ENCODE measurements around the gene FBXW8.

The FBXW8 gene

DNA sequence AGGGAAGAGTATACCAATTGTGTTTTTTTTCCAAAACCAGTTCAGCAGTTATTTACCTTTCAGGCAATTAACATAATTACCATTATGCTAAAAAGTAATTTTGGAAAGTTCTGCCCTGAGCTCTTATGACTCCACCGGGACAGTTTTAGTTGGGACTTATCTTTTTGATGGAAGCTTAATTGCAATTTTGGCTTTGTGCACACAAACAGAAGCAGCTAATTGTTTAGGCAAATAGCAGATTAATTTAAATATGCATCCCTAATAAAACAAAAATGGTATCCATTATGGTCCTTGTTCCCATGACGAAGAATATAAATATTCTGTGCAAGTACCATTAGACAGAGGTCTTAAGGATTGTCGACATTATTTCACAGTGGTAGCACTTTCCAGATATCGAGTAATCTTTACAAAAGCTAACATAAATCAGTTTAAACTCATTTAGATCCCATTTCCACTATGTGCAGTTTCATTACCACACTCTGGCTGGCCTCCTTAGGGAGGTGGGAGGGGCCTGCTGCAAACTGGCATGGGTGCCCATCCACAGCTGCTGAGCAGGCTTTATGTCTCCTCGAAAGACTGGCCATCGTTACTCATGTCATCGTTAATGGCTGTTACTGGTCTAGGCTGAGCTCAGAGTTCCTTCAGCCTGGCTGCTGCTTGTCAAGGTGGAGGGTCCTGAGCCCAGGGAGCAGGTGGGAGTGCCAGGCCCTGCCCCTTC, 68.2 kb downstream of the FBXW8 start:
- Histone ChIP-seq H3K27ac (ENCODE audit: low read depth, low read length) (no peak overlapping the region), H3K4me1 (ENCODE audit: control insufficient read depth, insufficient read depth, low read length) (peaks cover 24% of the 10 kb centered on the region), H3K36me3 (ENCODE audit: control insufficient read depth, insufficient read depth, low read length) (no peaks in the 10 kb centered on the region), H3K9ac (ENCODE audit: low read depth, low read length) (no peak overlapping the region), H3K9me3 (ENCODE audit: control insufficient read depth, insufficient read depth, low read length) (no peaks in the 10 kb centered on the region), H3K4me3 (ENCODE audit: low read depth, low read length) (no peak overlapping the region), H3K27me3 (ENCODE audit: control insufficient read depth, insufficient read depth, low read length) (no peaks in the 10 kb centered on the region)

DNA sequence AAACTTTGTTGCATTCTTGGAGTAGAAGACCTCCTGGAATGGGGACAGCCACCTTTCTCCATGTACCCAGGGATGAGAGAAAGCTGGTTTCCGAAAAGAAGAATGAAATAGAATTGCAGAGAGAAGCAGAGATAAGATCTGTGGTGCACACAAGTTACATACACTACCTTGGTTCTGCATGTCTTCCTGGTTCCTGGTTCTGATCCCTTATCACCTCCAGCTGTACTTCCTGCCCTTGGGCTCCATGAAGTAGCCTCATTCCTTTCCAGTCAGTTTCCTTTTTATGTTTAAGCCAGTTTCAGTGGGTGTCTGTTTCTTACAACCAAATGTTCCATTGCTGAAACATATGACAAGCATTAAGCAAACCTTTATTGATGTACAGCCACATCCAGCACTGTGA, 69.3 kb downstream of the FBXW8 start:
- Histone ChIP-seq H3K4me1 (ENCODE audit: control insufficient read depth, insufficient read depth, low read length) (peaks cover 24% of the 10 kb centered on the region), H3K36me3 (ENCODE audit: control insufficient read depth, insufficient read depth, low read length) (no peaks in the 10 kb centered on the region), H3K27ac (ENCODE audit: low read depth, low read length) (no peak overlapping the region), H3K9ac (ENCODE audit: low read depth, low read length) (no peak overlapping the region), H3K27me3 (ENCODE audit: control insufficient read depth, insufficient read depth, low read length) (no peaks in the 10 kb centered on the region), H3K9me3 (ENCODE audit: control insufficient read depth, insufficient read depth, low read length) (no peaks in the 10 kb centered on the region), H3K4me3 (ENCODE audit: low read depth, low read length) (no peak overlapping the region)

DNA sequence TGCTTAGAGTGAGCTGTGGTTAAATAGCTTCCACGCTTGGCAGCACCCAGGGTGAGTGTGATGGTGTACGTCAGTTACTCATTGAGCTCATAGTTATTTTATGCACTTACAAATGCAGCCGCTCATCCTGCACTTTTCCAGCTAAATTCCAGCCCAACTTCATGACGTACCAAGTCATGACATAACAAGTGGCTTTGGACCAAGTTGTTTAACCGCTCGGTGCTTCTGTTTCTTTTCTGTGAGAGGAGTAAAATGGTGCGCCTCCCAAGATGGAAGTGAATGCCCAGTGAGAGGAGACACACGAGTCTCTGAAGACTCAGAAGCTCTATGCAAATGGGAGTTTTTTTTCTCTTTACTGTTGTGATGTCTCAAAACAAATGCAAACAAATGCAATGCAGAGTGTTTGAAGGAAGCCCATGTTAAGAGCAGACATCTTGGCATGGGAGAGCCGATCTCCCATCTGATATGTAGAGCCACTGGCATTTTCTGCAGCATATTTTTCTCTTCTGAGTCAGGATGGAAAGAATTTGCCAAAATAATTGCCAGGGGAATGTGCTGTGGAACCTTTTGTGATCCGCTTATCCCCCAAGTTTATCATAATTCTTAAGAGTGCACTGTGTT, 72.2 kb downstream of the FBXW8 start:
- no peak overlapping the region for H3K4me3 ChIP-seq (ENCODE audit: low read depth, low read length)

DNA sequence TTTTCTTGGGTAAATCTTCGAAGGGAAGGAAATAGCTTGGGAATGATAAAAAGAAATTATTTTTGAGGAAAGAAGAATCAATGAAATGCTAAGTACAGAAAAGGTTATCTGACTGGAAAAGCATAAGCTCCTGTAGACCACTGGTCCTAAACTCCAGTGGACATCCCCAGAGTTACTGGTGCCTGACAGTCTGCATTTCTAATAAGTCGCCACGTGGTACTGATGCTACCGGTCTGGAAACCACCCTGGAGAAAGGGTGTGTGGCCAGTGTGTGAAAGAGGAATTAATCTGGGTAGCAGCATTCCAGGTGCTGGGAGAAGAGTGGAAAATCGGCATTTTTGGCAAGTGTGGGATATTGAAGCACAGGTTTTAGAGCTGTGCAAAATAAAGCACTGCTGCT, 73.3 kb downstream of the FBXW8 start:
- Histone ChIP-seq H3K4me3 (ENCODE audit: low read depth, low read length) (no peak overlapping the region), H3K4me1 (ENCODE audit: control insufficient read depth, insufficient read depth, low read length) (peaks cover 6% of the 10 kb centered on the region), H3K27ac (ENCODE audit: low read depth, low read length) (no peak overlapping the region)

More for the DNA sequence above, 72.2 kb downstream of the FBXW8 start:
- Histone ChIP-seq H3K4me1 (ENCODE audit: control insufficient read depth, insufficient read depth, low read length) (peaks cover 16% of the 10 kb centered on the region), H3K27ac (ENCODE audit: low read depth, low read length) (no peak overlapping the region), H3K27me3 (ENCODE audit: control insufficient read depth, insufficient read depth, low read length) (no peaks in the 10 kb centered on the region), H3K36me3 (ENCODE audit: control insufficient read depth, insufficient read depth, low read length) (peaks cover 8% of the 10 kb centered on the region), H3K9ac (ENCODE audit: low read depth, low read length) (no peak overlapping the region), H3K9me3 (ENCODE audit: control insufficient read depth, insufficient read depth, low read length) (no peaks in the 10 kb centered on the region)

GRCh38 chr12:116990329-116990728, 79.6 kb downstream of the FBXW8 start:
- Histone ChIP-seq H3K36me3 (ENCODE audit: control insufficient read depth, insufficient read depth, low read length) (peaks cover 45% of the 10 kb centered on the region), H3K9ac (ENCODE audit: low read depth, low read length) (no peak overlapping the region), H3K27me3 (ENCODE audit: control insufficient read depth, insufficient read depth, low read length) (no peaks in the 10 kb centered on the region)

More for the DNA sequence above, 73.3 kb downstream of the FBXW8 start:
- H3K36me3 ChIP-seq (ENCODE audit: control insufficient read depth, insufficient read depth, low read length): peaks cover 19% of the 10 kb centered on the region
- H3K9me3 ChIP-seq (ENCODE audit: control insufficient read depth, insufficient read depth, low read length): no peaks in the 10 kb centered on the region
- H3K9ac ChIP-seq (ENCODE audit: low read depth, low read length): no peak overlapping the region
- H3K27me3 ChIP-seq (ENCODE audit: control insufficient read depth, insufficient read depth, low read length): no peaks in the 10 kb centered on the region

DNA sequence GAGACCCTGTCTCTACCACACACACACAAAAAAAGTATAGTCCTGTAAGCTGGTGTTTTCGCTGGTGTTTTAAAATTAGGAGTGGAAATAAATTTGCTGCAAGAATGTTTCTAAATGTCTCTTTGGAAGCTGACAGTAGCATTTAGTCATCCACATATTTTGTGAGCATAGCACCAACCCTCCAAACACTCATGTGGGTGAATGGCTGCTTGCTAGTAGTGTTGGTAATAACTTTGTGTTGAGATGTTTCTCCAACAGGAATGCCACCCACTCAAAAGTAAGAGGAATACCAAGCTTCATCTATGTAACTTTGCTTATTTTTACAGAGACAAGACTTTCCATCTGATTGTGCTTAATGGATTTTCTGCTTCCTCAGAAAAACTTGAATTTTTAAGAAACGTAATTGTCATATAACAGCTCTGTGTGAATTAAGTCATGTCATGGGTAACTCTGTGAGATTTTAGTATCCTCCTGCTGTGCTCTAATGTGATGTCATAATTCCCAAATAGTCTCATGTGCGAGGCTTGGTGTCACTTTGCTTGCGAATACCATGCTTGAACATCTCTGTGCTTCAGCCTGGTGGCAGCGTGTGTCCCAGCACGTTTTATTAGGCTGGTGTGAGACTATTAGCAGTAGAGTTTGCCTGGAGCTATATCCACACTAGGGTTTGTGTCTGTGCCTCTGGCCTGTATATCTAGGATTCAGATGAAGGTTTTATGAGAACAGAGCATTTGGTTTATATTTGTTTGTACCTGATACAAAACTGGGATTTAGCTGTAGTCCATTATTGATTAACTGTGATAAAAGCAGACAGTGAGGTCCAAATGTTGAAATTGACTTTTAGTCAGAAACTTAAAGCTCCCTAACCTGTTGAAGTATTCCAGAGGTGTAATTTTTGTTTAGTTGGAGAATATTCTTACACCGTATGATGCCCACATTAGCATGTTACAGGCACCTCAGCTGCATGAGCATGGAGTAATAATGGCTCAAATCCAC, 80.5 kb downstream of the FBXW8 start:
- H3K36me3 ChIP-seq (ENCODE audit: control insufficient read depth, insufficient read depth, low read length): peaks cover 39% of the 10 kb centered on the region
- no peaks in the 10 kb centered on the region for H3K27me3 ChIP-seq (ENCODE audit: control insufficient read depth, insufficient read depth, low read length)
- no peak overlapping the region for H3K27ac ChIP-seq (ENCODE audit: low read depth, low read length)
- H3K9ac ChIP-seq (ENCODE audit: low read depth, low read length): no peak overlapping the region
- no peaks in the 10 kb centered on the region for H3K9me3 ChIP-seq (ENCODE audit: control insufficient read depth, insufficient read depth, low read length)
- no peaks in the 10 kb centered on the region for H3K4me1 ChIP-seq (ENCODE audit: control insufficient read depth, insufficient read depth, low read length)
- no peak overlapping the region for H3K4me3 ChIP-seq (ENCODE audit: low read depth, low read length)

More at GRCh38 chr12:116990329-116990728, 79.6 kb downstream of the FBXW8 start:
- no peak overlapping the region for H3K4me3 ChIP-seq (ENCODE audit: low read depth, low read length)
- H3K9me3 ChIP-seq (ENCODE audit: control insufficient read depth, insufficient read depth, low read length): no peaks in the 10 kb centered on the region
- H3K4me1 ChIP-seq (ENCODE audit: control insufficient read depth, insufficient read depth, low read length): no peaks in the 10 kb centered on the region
- no peak overlapping the region for H3K27ac ChIP-seq (ENCODE audit: low read depth, low read length)

DNA sequence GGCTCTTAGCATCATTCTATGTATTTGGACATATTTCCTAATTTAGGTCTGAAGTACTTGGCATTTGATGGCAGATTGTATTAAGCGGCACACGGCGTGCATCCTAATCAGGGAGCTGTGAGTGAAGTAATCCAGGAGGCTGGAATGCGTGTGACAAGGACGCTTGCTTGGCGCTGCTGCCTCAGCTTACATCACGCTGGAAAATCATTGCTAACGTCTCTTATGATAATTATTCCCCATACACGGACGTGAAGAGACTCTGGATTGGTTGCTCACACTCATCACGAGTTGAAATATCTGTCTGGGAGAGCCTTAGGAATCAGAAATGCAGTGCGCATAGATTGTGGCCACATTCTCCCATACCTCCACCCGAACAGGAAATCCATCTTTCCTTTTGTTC, 85.3 kb downstream of the FBXW8 start:
- no peaks in the 10 kb centered on the region for H3K9me3 ChIP-seq (ENCODE audit: control insufficient read depth, insufficient read depth, low read length)
- H3K4me3 ChIP-seq (ENCODE audit: low read depth, low read length): no peak overlapping the region
- H3K4me1 ChIP-seq (ENCODE audit: control insufficient read depth, insufficient read depth, low read length): peaks cover 11% of the 10 kb centered on the region
- peaks cover 9% of the 10 kb centered on the region; the same call in 1 of the 2 replicates for H3K36me3 ChIP-seq (ENCODE audit: control insufficient read depth, insufficient read depth, low read length)
- H3K9ac ChIP-seq (ENCODE audit: low read depth, low read length): no peak overlapping the region
- no peak overlapping the region for H3K27ac ChIP-seq (ENCODE audit: low read depth, low read length)
- no peaks in the 10 kb centered on the region for H3K27me3 ChIP-seq (ENCODE audit: control insufficient read depth, insufficient read depth, low read length)

- H3K36me3 ChIP-seq (ENCODE audit: control insufficient read depth, insufficient read depth, low read length): peaks cover 4% of the 10 kb centered on the region; the same call in 1 of the 2 replicates
- no peak overlapping the region for H3K9ac ChIP-seq (ENCODE audit: low read depth, low read length)
- H3K9me3 ChIP-seq (ENCODE audit: control insufficient read depth, insufficient read depth, low read length): no peaks in the 10 kb centered on the region
- no peak overlapping the region for H3K4me3 ChIP-seq (ENCODE audit: low read depth, low read length)
- H3K4me1 ChIP-seq (ENCODE audit: control insufficient read depth, insufficient read depth, low read length): peaks cover 11% of the 10 kb centered on the region
- no peak overlapping the region for H3K27ac ChIP-seq (ENCODE audit: low read depth, low read length)
- no peaks in the 10 kb centered on the region for H3K27me3 ChIP-seq (ENCODE audit: control insufficient read depth, insufficient read depth, low read length)
These were observed 85.9 kb downstream of the FBXW8 start for GRCh38 chr12:116996621-116997020.

DNA sequence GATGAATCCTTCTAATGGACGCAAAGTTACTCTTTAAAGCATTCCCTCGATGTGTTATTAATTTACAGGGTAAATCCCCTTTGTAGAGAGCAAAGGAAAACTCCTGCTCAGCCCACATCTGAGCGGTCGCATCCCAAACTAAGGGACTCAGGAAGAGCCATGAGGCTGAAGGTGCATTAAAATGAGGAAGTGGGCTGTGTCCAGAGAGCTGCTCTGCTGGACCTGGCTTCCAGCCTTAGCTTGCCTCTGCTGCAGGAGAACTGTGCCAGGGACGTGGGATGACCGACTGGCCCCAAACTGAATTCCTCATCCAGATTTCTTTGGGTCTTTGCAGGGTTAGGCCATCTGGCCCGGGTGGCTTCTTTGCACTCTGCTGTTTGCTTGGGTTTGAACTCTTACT, 88.3 kb downstream of the FBXW8 start:
- H3K9me3 ChIP-seq (ENCODE audit: control insufficient read depth, insufficient read depth, low read length): no peaks in the 10 kb centered on the region
- no peak overlapping the region for H3K4me3 ChIP-seq (ENCODE audit: low read depth, low read length)
- H3K27me3 ChIP-seq (ENCODE audit: control insufficient read depth, insufficient read depth, low read length): no peaks in the 10 kb centered on the region
- H3K4me1 ChIP-seq (ENCODE audit: control insufficient read depth, insufficient read depth, low read length): peaks cover 14% of the 10 kb centered on the region
- H3K9ac ChIP-seq (ENCODE audit: low read depth, low read length): no peak overlapping the region
- H3K27ac ChIP-seq (ENCODE audit: low read depth, low read length): no peak overlapping the region
- peaks cover 3% of the 10 kb centered on the region; the same call in 1 of the 2 replicates for H3K36me3 ChIP-seq (ENCODE audit: control insufficient read depth, insufficient read depth, low read length)

GRCh38 chr12:117000316-117000715, 89.6 kb downstream of the FBXW8 start:
- no peaks in the 10 kb centered on the region; the same call in 1 of the 2 replicates for H3K36me3 ChIP-seq (ENCODE audit: control insufficient read depth, insufficient read depth, low read length)
- no peaks in the 10 kb centered on the region for H3K27me3 ChIP-seq (ENCODE audit: control insufficient read depth, insufficient read depth, low read length)
- peaks cover 17% of the 10 kb centered on the region for H3K4me1 ChIP-seq (ENCODE audit: control insufficient read depth, insufficient read depth, low read length)
- no peak overlapping the region for H3K9ac ChIP-seq (ENCODE audit: low read depth, low read length)
- no peak overlapping the region for H3K4me3 ChIP-seq (ENCODE audit: low read depth, low read length)
- no peak overlapping the region for H3K27ac ChIP-seq (ENCODE audit: low read depth, low read length)
- H3K9me3 ChIP-seq (ENCODE audit: control insufficient read depth, insufficient read depth, low read length): no peaks in the 10 kb centered on the region

Measured in HUES48 (cell line).